ENCODE measurements around the gene PLEKHG5.

Gene PLEKHG5

DNA sequence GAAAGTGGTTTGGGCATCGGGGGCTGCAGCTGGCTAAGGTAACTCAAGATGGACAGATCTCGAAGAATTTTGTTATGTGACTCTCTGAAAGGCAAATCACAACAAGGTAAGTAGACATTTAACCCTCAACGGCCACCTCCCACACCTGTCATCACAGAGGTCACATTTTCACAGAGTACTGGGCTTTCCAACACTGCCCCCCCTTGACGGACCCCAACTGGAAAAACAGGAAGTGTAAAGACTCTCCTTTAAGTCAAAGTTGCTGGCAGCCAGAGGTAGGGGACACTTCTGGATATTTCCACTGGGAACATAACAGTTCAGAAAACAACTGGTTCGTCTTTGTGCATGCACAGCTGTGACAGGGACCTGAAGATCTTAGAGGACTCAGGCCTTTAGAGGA, 40.5 kb upstream of the PLEKHG5 start:
- peaks cover 5% of the 10 kb centered on the region for H3K4me1 Mint-ChIP-seq

DNA sequence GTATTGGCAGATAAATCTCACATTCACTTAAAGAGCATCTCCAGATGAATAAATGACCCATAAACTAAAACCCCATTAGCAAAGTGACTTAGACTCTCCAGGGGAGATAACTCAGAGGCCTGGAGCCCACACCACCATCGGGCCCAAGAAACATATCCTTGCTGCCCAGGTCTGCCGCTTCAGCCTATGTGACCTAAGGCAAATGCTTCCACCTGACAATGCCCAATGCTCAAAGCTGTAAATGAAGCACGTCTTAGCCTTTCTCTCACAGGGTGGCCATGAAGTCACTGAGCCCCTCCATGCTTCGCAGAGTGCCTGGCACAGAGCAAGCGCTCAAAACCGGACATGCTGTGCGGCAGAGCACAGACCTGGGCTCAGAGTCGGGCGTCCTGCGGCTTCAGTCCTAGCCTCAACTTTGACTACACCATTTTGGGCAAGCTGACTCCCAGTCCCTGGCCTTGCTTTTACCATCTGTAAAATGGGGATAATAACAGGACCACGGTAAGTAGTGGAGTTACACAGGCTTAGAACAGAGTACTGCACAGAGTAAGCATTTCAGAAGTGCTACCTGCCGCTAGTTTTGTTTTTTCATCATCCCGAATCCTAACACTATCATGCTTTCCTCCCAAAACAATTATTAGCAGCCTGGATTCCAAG, 39.2 kb upstream of the PLEKHG5 start:
- Mint-ChIP-seq H3K9me3 (no peaks in the 10 kb centered on the region), H3K4me1 (peaks cover 5% of the 10 kb centered on the region), H3K36me3 (ENCODE audit: low read depth) (peaks cover 77% of the 10 kb centered on the region), H3K4me3 (no peak overlapping the region), H3K27ac (no peak overlapping the region), H3K27me3 (ENCODE audit: low read depth, poor library complexity) (no peaks in the 10 kb centered on the region)
- DNase-seq = no peak
- TF ChIP-seq, protein P1, sequence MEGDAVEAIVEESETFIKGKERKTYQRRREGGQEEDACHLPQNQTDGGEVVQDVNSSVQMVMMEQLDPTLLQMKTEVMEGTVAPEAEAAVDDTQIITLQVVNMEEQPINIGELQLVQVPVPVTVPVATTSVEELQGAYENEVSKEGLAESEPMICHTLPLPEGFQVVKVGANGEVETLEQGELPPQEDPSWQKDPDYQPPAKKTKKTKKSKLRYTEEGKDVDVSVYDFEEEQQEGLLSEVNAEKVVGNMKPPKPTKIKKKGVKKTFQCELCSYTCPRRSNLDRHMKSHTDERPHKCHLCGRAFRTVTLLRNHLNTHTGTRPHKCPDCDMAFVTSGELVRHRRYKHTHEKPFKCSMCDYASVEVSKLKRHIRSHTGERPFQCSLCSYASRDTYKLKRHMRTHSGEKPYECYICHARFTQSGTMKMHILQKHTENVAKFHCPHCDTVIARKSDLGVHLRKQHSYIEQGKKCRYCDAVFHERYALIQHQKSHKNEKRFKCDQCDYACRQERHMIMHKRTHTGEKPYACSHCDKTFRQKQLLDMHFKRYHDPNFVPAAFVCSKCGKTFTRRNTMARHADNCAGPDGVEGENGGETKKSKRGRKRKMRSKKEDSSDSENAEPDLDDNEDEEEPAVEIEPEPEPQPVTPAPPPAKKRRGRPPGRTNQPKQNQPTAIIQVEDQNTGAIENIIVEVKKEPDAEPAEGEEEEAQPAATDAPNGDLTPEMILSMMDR (IDR thresholded peaks at IDR 0.05) = no peak

More for the DNA sequence above, 40.5 kb upstream of the PLEKHG5 start:
- no peak for DNase-seq
- no peaks in the 10 kb centered on the region for H3K9me3 Mint-ChIP-seq
- H3K27ac Mint-ChIP-seq = no peak overlapping the region
- no peaks in the 10 kb centered on the region for H3K27me3 Mint-ChIP-seq (ENCODE audit: low read depth, poor library complexity)
- TF ChIP-seq, protein P1 (IDR thresholded peaks at IDR 0.05) = no peak
- H3K36me3 Mint-ChIP-seq (ENCODE audit: low read depth) = peaks cover 69% of the 10 kb centered on the region
- H3K4me3 Mint-ChIP-seq = no peak overlapping the region

GRCh38 chr1:6528492-6528891, 37.0 kb upstream of the PLEKHG5 start:
- Mint-ChIP-seq H3K27ac (peak overlapping the region; percentile 75), H3K36me3 (ENCODE audit: low read depth) (peaks cover 74% of the 10 kb centered on the region), H3K4me1 (no peaks in the 10 kb centered on the region), H3K27me3 (ENCODE audit: low read depth, poor library complexity) (no peaks in the 10 kb centered on the region), H3K4me3 (no peak overlapping the region), H3K9me3 (no peaks in the 10 kb centered on the region)
- TF ChIP-seq, protein P1 (IDR thresholded peaks at IDR 0.05) = no peak
- no peak for DNase-seq

DNA sequence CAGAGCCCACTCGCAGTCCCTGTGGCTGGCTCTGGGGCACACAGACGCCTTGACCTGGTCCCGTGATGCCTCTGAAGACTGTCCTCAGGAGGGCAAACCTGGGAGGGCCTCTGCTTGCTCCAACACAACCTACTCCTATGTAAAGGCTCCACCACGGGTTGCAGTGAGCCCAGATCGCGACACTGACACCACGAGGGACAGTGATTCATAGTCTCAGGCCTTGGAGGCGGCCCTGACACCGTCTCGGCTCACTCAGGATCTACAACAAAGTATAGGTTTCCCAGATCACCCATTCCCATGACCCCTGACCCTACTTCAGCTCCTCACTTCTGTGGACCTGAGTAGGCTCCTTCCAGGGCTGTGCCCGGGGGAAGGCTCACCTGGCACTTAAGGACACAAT, 34.8 kb upstream of the PLEKHG5 start:
- TF ChIP-seq, protein P1 (IDR thresholded peaks at IDR 0.05) = no peak
- H3K4me3 Mint-ChIP-seq = no peak overlapping the region
- H3K36me3 Mint-ChIP-seq (ENCODE audit: low read depth) = peaks cover 55% of the 10 kb centered on the region
- H3K27ac Mint-ChIP-seq = peak overlapping the region; percentile 23
- no peaks in the 10 kb centered on the region for H3K27me3 Mint-ChIP-seq (ENCODE audit: low read depth, poor library complexity)
- DNase-seq = no peak
- peaks cover 4% of the 10 kb centered on the region for H3K4me1 Mint-ChIP-seq
- no peaks in the 10 kb centered on the region for H3K9me3 Mint-ChIP-seq

DNA sequence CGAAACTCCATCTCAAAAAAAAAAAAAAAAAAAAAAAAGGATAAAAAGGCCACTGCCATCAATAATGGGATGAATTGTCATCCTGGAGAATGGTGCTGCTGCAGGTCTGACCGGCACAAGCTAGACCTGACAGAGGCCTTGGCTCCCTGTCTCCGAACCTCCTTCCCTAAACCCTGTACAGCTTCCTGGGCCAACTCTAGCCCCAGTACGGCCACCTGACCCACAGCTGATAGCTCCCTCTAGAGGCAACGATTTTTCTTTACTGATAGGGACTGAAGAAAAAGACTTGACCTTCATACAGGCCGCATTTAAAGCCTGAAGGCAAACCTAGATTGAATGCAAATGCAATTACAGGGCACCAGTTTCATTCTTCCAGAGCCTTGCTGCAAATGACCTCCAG, 32.1 kb upstream of the PLEKHG5 start:
- TF ChIP-seq, protein P1 (IDR thresholded peaks at IDR 0.05) = peak; percentile 38
- H3K4me1 Mint-ChIP-seq = peaks cover 30% of the 10 kb centered on the region
- H3K27ac Mint-ChIP-seq = no peak overlapping the region
- DNase-seq = peak; percentile 32
- H3K36me3 Mint-ChIP-seq (ENCODE audit: low read depth) = peaks cover 35% of the 10 kb centered on the region
- no peak overlapping the region for H3K4me3 Mint-ChIP-seq
- H3K9me3 Mint-ChIP-seq = no peaks in the 10 kb centered on the region
- no peaks in the 10 kb centered on the region for H3K27me3 Mint-ChIP-seq (ENCODE audit: low read depth, poor library complexity)

GRCh38 chr1:6521536-6521935, 30.1 kb upstream of the PLEKHG5 start:
- peak overlapping the region; percentile 18 for H3K27ac Mint-ChIP-seq

More at GRCh38 chr1:6521536-6521935, 30.1 kb upstream of the PLEKHG5 start:
- TF ChIP-seq, protein P1 (IDR thresholded peaks at IDR 0.05) = no peak
- Mint-ChIP-seq H3K4me3 (no peak overlapping the region), H3K4me1 (peaks cover 37% of the 10 kb centered on the region), H3K36me3 (ENCODE audit: low read depth) (peaks cover 21% of the 10 kb centered on the region), H3K27me3 (ENCODE audit: low read depth, poor library complexity) (no peaks in the 10 kb centered on the region), H3K9me3 (no peaks in the 10 kb centered on the region)
- DNase-seq = no peak
